HEK293 (cell line): ENCODE data around the gene NOC4L.

Experiments
- CTCF ChIP-seq: fragments of 450-650 bp; formaldehyde crosslinking; IDR thresholded peaks from 2 replicates; pipeline ENCODE4 v1.5.1; 2016; ENCODE audit warnings: missing biosample characterization, missing genetic modification characterization
- IKZF3 ChIP-seq: fragments of 450-650 bp; IDR thresholded peaks from 2 replicates; pipeline ENCODE4 v1.5.0; 2018; ENCODE audit warnings: missing biosample characterization, mild to moderate bottlenecking, missing genetic modification characterization, moderate library complexity
- REST ChIP-seq: fragments of 450-650 bp; formaldehyde crosslinking; IDR thresholded peaks from 2 replicates; pipeline ENCODE4 v1.5.1; 2016; ENCODE audit warnings: missing biosample characterization, missing genetic modification characterization
- TCF7L2 ChIP-seq: IDR thresholded peaks from 2 replicates; pipeline ENCODE4 v1.6.1; 2011; ENCODE audit warnings: low read depth, mild to moderate bottlenecking, inconsistent platforms, low read length, moderate library complexity, borderline replicate concordance
- YY1 ChIP-seq: fragments of 450-650 bp; formaldehyde crosslinking; IDR thresholded peaks from 2 replicates; pipeline ENCODE4 v1.5.1; 2018; ENCODE audit warnings: missing biosample characterization, missing genetic modification characterization
- ZBTB7A ChIP-seq: fragments of 450-650 bp; formaldehyde crosslinking; IDR thresholded peaks from 2 replicates; pipeline ENCODE4 v1.5.1; 2016; ENCODE audit warnings: low read depth, missing biosample characterization, missing genetic modification characterization
- ZNF23 ChIP-seq: fragments of 450-650 bp; formaldehyde crosslinking; IDR thresholded peaks from 2 replicates; pipeline ENCODE4 v1.5.1; 2016; ENCODE audit warnings: missing biosample characterization, missing genetic modification characterization, borderline replicate concordance
- ZNF24 ChIP-seq: fragments of 450-650 bp; formaldehyde crosslinking; IDR thresholded peaks from 2 replicates; pipeline ENCODE4 v1.5.1; 2016; ENCODE audit warnings: missing biosample characterization, missing genetic modification characterization
- ZNF266 ChIP-seq: fragments of 450-650 bp; formaldehyde crosslinking; IDR thresholded peaks from 2 replicates; pipeline ENCODE4 v1.5.1; 2016; ENCODE audit warnings: missing biosample characterization, missing genetic modification characterization, low read depth
- ZNF501 ChIP-seq: fragments of 450-650 bp; formaldehyde crosslinking; IDR thresholded peaks from 2 replicates; pipeline ENCODE4 v1.5.1; 2016; ENCODE audit warnings: missing biosample characterization, missing genetic modification characterization
- ZNF585B ChIP-seq: fragments of 450-650 bp; formaldehyde crosslinking; IDR thresholded peaks from 2 replicates; pipeline ENCODE4 v1.5.1; 2016; ENCODE audit warnings: missing biosample characterization, missing genetic modification characterization
- ZNF792 ChIP-seq: fragments of 450-650 bp; formaldehyde crosslinking; IDR thresholded peaks from 2 replicates; pipeline ENCODE4 v1.5.1; 2016; ENCODE audit warnings: missing biosample characterization, missing genetic modification characterization

- TF ChIP-seq CTCF (tag by site-specific recombination) (no peak), ZNF792 (no peak), ZNF585B (tag by site-specific recombination) (no peak), ZNF23 (tag by site-specific recombination) (no peak), TCF7L2 (no peak), YY1 (tag by site-specific recombination) (no peak), IKZF3 (tag by site-specific recombination) (no peak), ZNF24 (no peak), ZNF266 (tag by site-specific recombination) (no peak), REST (no peak), ZNF501 (tag by site-specific recombination) (no peak), ZBTB7A (tag by site-specific recombination) (no peak)
Measured at GRCh38 chr12:132095520-132096409, 48.5 kb upstream of the NOC4L start.
